T-helper 1 cell (primary cell): ENCODE data around the gene LMO4.

Experiments
- DNase-seq, 5 donors: peaks; one replicate each; pipeline ENCODE4 v3.0.0-alpha.2; 2012 to 2020

The LMO4 gene

GRCh38 chr1:87362063-87362833 lies 33.6 kb downstream of the LMO4 start:
- DNase-seq: peak in 1 of 5 donors; percentile 15

- no peak for DNase-seq
These were observed 34.2 kb downstream of the LMO4 start for GRCh38 chr1:87362834-87363426.

GRCh38 chr1:87367549-87367948 lies 38.9 kb downstream of the LMO4 start:
- DNase-seq: no peak

DNA sequence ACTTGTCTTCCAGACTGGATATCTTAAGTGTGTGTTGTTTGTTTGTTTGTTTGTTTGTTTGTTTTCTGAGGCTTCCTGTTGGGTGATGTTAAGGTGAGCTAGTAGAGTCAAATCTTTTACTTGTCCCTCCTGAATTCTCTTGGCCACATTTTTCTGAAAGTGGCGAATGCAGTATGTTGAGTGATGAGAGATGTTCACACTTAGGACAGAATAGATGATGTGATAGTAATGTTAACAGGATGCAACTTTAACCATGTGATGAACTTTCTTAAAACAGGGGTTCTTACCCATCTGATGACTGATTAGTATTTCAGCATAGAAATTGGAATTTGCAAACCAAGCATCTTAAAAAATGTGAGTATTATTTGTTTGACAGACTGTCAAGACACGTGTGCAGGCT lies 40.2 kb downstream of the LMO4 start:
- no peak for DNase-seq

- DNase-seq: no peak
These were observed 41.2 kb downstream of the LMO4 start for GRCh38 chr1:87369736-87370478.

- no peak for DNase-seq
These were observed 41.9 kb downstream of the LMO4 start for GRCh38 chr1:87370544-87370943.

- no peak for DNase-seq
These were observed 50.6 kb downstream of the LMO4 start for GRCh38 chr1:87379306-87379705.

DNA sequence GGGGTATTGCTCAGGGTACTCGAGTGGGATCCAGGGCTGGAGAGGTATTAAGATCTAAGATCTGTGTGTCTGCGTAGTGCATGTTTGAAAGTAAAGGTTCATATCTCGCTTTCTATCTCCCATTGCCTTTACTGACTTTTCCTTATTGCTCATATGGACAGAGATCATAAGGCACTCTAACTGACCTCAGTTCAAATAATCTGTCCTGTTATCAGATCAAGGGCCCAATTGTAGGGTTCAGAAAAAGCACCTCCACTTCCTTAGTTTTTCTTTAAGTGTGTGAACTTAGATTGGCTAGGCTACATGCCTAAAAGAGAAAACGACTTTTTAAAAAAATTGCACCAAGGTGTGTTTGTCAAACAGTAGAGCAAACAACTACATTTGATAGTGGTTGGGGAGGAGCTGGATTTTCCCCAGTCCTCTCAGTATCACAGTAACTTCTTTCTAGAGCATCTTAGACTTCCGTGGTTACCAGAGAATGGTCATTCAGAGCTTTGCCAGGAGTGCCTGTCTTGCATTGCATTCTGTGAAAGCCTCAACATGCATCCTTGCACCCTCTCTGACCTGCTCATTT lies 57.6 kb downstream of the LMO4 start:
- DNase-seq: no peak

DNA sequence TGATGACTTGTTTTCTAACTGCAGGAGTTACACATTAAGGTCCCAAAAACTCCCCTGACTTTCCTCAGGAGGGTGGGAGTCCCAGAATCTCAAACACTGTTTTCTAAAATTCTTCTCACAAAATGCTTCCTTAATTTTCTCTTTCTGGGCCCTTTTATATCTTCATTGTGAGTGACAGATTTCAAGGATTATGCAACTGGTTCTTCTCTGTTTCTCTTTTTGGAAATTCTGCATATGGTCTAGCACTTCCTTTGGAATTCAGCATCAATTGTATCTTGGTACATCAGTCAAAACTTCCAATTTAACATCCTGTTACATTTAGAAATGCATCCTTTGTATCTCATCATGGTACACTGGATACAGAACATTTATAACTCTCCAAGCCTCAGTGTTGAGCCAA lies 59.7 kb downstream of the LMO4 start:
- no peak for DNase-seq

DNA sequence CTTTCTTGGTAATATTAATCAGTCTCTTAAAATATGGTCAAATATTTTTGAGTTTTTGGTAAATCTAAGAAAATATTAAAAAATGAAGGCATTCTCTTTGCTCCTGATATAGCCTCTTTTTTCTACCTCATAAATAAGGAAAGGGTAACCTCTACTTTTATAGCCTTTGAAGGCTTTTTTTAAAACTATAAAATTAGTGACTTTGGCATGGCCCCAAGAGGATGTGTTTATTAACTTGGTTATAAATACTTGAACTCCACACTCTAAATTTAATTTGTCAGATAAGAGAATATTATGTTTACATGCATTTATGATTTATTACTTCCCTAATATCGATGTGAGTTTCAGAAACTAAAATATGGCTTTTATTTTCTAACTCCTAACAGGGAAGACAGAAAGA lies 60.3 kb downstream of the LMO4 start:
- no peak for DNase-seq

- DNase-seq: no peak
These were observed 60.9 kb downstream of the LMO4 start for GRCh38 chr1:87389546-87389945.

DNA sequence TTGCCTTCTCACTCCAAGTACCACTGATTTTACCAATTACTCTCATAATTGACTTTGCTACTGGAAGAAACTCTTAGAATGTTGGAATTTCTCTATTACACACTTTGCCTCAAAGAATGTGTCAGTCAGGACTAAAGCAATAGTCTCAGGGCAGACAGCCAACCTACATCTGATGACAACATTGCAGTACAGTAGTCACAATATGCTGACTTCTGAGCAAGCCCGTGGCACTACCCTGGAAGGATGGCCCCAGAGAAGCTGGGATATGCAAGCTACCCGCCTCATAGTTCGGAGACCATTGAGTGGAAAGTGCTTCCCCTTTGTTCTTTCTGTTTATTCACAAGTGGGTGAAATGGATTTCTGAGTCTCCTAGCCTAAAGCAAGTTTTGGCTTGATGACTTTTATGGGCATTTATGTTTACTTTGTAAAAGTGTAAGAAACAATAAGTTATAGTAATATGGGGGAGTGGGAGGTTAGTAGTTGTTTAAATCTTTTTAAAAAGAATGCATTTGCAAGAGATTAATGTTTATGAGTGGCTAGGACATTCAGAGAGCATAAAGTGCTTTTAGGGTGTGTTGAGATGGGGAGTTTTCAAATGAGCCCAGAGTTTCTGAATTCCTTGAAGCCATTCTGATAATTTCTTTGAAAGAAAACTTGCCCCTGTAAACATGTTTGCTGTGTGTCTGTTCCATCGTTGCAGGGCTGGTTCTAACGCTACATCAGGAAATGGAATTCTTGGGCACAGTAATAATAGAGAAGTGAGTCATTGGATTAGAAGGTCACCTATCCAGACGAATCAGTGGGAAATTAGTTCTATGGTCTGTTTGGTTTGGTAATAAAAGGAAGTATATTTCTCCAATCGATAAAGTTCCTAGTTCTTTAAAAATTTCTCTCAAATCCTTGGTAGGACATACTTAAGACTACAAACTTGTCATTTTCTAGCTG lies 63.8 kb downstream of the LMO4 start:
- DNase-seq: no peak

- no peak for DNase-seq
These were observed 64.9 kb downstream of the LMO4 start for GRCh38 chr1:87393445-87394085.

DNA sequence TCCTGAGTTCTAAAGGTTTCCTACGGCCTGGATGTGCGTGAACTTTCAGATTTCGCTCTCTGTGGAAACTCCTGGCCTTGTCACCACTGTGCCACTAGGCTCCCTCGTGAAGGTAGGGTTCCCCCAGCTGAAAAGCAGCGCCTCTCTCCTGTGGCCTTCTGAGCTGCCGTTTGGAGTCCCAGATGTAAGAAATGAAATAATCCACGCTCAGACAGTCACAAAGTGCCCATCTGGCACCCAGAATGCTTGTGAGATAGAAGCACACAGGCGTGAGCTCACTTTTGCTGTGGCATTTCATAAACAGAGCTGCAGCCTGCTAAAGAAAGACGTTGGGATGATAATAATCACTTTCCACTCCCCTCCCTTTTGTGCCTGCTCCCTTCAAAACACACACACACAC lies 65.8 kb downstream of the LMO4 start:
- DNase-seq: no peak

DNA sequence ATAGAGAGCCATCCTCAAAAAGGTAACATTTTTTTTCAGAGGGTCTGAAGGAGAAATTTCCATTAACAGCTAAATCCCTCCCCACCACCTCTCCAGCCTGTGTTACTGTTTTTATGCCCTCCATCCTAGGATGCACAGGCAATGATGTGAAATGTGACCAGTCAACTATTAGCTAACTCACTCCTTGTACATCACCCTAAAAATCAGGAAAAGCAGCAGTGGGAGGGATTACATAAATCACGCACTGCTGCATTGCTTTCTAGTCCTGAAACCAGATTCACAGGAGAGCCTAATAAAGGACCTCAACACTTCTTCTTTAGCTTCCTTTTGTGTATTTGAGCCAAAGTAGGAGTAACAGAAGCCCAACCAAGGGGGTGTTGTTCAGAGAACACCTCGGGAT lies 66.3 kb downstream of the LMO4 start:
- no peak for DNase-seq
